ENCODE results near the gene CTBP2.

DNA sequence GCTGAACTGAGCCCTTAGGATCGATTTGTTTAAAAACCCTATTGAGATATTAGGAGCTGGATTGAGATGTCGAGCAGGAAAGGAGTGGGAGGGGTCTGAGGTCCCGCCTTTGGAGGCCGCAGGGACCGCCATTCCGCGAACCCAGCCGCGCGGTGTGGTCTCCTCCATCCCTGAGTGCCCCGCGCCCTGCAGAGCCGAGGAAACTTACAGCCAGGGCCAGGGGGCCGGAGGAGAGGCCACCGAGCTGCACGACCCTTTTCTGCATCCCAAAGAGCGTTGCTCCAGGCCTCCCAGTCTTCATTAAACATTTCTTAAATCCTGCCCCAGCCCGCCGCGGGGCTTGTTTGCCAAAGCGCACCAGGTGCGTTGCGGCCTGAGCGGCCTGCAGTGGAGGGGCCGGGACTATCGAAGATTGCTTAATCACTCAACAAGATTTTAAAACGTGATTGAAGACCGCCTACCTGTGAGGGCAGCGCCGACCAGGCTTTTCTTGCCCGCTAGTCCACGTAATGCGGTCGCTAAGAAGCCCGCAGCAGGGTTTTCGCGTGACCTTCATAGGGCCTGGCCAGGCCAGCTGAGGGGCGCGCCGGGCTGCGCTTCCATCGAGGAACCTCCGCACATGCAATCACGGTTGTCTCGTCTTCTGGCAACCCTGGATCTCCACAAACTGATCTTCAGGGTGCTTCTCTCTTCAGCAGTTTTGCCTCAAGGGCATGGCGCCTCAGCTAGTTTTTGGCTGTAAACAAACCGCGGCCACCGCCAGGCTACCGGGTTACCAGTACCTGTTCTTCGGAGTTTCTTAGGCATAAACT lies 2.0 kb upstream of the CTBP2 start:
- TF ChIP-seq CTCF (IDR thresholded peaks at IDR 0.05) (no peak), POLR2AphosphoS5 (IDR thresholded peaks at IDR 0.05; ENCODE audit: low read depth, low read length) (no peak), TCF7L2 (IDR thresholded peaks at IDR 0.05; ENCODE audit: low read depth, low read length) (no peak), SIN3A (IDR thresholded peaks at IDR 0.05; ENCODE audit: borderline replicate concordance, insufficient read depth, low read depth, low read length) (no peak)
- TF ChIP-seq, protein P1, sequence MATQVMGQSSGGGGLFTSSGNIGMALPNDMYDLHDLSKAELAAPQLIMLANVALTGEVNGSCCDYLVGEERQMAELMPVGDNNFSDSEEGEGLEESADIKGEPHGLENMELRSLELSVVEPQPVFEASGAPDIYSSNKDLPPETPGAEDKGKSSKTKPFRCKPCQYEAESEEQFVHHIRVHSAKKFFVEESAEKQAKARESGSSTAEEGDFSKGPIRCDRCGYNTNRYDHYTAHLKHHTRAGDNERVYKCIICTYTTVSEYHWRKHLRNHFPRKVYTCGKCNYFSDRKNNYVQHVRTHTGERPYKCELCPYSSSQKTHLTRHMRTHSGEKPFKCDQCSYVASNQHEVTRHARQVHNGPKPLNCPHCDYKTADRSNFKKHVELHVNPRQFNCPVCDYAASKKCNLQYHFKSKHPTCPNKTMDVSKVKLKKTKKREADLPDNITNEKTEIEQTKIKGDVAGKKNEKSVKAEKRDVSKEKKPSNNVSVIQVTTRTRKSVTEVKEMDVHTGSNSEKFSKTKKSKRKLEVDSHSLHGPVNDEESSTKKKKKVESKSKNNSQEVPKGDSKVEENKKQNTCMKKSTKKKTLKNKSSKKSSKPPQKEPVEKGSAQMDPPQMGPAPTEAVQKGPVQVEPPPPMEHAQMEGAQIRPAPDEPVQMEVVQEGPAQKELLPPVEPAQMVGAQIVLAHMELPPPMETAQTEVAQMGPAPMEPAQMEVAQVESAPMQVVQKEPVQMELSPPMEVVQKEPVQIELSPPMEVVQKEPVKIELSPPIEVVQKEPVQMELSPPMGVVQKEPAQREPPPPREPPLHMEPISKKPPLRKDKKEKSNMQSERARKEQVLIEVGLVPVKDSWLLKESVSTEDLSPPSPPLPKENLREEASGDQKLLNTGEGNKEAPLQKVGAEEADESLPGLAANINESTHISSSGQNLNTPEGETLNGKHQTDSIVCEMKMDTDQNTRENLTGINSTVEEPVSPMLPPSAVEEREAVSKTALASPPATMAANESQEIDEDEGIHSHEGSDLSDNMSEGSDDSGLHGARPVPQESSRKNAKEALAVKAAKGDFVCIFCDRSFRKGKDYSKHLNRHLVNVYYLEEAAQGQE (IDR thresholded peaks at IDR 0.05; ENCODE audit: insufficient read depth in 1 of 2, low read depth in 2 of 2, low read length in 1 of 2), result no peak

Measured in Panc1 (cell line).